Mucosa of gallbladder (tissue), 1 donor: ENCODE data around the gene VPS26B. TPM values are rescaled to one million over a fixed set of nuclear protein-coding genes. Genes with fewer than 3 reads are reported as not detected.

Source experiments
- DNase-seq: peaks from one replicate; pipeline ENCODE4 v3.0.0-alpha.2; 2020; ENCODE audit warnings: low spot score
- total RNA-seq: library from RNA; stranded (reverse); gene quantifications from one replicate; pipeline ENCODE4 v1.2.1, GENCODE V29; 2021
- donor health status: DM: no; HTN: no; CAD: no.

Gene VPS26B
- total RNA-seq, 1 donor from 2014 or later: 54.8 TPM

GRCh38 chr11:134257101-134257500 lies 32.6 kb downstream of the VPS26B start:
- DNase-seq: no peak

DNA sequence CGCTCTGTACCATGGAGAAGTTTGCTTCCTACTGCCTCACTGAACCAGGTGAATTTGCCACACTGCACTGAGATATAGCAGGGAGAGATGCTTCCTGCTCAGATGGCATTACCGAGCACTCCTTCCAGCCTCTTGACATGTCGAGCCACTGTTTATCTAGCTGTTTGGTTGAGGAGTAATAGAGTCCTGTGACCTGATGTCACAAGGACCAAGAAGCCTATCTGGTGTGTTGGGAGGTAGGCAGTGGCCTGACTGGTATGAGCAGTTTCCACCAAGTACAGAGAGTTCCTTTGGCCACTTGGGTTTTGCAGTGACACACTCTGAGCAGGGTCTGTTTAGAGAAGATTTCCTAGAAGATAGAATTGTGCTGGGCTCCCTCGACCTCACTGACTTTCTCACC lies 34.1 kb downstream of the VPS26B start:
- DNase-seq: no peak

GRCh38 chr11:134260503-134260902 lies 36.0 kb downstream of the VPS26B start:
- no peak for DNase-seq

DNA sequence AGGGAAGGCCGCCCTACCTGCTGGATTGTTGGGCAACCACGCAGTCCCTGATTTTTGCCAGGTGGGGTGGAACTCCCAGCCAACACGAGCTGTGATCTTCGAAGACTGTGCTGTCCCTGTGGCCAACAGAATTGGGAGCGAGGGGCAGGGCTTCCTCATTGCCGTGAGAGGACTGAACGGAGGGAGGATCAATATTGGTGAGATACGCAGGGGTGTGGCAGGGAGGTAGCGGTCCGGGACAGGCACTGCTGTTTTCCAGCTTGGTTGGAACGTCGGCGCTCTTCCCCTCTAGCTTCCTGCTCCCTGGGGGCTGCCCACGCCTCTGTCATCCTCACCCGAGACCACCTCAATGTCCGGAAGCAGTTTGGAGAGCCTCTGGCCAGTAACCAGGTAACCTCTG lies 36.5 kb downstream of the VPS26B start:
- no peak for DNase-seq

- no peak for DNase-seq
Observed at GRCh38 chr11:134261626-134262488, 37.4 kb downstream of the VPS26B start.

- no peak for DNase-seq
Observed at GRCh38 chr11:134264966-134265764, 40.7 kb downstream of the VPS26B start.

DNA sequence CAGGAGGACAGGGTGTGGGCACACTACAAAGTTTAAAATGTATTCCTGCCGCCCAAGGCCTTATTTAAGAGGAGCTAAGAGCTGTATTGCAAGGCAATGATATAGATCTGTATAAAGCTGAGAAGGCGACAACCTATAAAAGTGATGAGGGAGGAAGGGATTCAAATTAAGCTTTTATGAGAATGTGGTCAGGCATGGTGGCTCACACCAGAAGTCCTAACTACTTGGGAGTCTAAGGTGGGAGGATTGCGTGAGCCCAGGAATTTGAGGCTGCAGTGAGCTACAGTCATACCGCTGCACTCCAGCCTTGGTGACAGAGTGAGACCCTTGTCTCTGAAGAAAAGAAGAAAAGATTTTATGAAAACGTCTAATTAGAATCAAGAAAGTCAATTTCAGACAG lies 42.0 kb downstream of the VPS26B start:
- DNase-seq: no peak

DNA sequence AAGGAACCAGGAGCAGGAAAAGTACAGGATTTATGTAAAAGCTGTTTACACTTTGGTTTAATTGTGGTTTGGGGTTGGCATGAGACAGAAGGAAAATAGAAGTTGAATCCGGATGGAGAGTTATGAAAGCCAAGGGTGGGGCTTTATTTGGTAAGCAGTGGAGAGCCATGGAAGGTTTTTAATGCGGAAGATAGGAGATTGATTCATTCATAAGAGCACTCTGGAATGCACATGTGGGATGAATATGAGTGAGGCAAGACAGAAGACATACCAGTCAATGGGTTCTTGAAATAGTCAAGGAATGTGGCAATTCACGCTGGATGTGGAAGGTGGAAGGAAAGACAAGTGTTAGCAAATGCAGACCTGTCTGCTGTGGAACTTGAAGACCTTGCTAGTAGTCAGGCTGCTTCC lies 42.4 kb downstream of the VPS26B start:
- no peak for DNase-seq

DNA sequence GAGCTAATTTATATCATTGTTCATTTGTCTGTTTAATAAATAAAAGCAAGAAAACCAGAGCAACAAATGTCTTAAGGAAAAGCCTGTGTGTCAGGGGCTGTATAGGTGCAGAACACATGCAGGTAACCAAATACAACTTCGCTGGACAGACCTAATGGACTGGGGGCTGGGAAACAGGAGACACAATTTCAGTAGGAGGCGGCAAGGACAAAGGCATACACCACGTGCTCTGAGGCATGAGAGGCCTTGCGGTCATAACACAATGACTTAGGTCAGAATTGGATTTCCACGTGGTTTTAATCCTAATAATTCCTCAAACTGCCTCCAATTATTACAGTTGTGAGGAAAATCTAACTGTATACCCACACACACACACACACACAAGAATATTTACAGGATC lies 43.0 kb downstream of the VPS26B start:
- DNase-seq: no peak

- DNase-seq: no peak
Observed at GRCh38 chr11:134267966-134268365, 43.5 kb downstream of the VPS26B start.

- DNase-seq: no peak
Observed at GRCh38 chr11:134270250-134270714, 45.8 kb downstream of the VPS26B start.

DNA sequence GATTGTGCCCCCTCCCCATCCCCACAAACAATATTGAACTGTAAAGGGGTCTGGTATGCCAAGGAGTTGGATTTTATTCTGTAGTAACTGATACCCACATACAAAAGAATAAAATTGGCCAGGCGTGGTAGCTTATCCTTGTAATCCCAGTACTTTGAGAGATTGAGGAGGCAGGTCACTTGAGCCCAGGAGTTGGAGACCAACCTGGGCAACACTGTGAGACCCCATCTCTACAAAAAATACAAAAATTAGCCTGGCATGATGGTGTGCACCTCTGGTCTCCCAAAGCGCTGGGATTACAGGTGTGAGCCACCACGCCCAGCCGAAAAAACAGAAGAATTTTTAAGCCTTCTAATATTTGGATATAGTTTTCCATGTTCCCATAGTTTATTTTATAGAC lies 47.5 kb downstream of the VPS26B start:
- no peak for DNase-seq

DNA sequence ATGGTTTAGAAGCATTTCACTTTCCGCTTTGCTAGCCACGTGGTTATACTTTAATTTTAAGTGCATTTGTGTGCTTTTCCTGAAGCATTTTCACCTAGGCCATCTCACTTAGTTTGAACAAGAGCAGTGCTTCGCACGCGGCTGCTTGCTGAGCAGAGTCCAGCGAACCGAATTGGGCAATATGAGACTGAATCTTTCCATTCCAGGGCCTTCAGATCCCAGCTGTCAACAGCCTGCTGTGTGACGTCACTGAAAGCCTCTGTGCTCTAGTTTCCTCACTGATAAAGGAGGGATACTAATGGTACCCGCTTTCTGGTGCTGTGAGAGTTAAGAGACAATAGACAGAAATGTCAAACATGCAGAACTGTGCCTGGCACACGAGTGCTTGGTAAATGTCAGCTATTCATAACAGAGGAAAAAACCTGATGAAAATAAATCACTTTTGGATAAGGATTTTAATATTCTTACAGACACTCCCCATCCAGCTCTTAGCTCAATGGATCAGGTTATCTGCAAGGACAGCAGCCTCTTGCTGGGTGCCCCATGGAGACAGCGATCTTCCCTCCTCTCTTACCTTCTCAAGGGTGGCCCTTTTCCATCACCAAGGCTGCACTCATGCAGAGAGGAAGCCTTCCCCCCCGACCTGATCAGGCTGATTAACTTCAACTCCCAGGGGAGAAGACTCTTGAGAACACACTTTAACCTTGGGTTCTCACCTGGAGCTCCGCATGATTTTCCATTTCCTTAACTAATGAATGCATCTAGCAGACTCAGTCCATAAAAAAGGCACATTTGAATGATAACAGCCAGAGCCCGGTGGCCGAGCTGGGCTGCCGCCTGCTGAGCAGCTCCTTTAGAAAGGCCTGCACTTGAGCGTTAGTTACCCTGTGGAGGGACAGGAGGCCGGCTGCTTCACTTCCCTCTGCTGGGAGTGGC lies 48.2 kb downstream of the VPS26B start:
- no peak for DNase-seq

DNA sequence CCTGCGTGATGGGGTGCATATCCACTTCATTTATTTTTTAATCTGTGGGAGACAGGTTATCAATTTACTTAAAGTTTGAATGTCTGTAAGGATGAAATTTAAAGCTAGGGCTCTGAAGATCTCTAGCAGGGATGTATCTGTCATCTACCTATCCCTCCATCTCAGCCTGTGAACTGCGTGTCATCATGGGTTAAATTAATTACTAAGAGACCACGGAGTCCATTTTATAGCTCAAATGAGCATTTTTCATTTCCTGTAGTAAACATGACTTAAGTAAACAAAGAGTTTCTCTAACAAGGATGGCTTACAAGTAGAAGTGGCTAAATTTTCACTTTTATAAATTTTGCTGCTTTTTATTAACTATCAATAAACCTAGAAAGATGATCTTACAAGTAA lies 48.8 kb downstream of the VPS26B start:
- DNase-seq: no peak

- DNase-seq: no peak
Observed at GRCh38 chr11:134275188-134275533, 50.7 kb downstream of the VPS26B start.

DNA sequence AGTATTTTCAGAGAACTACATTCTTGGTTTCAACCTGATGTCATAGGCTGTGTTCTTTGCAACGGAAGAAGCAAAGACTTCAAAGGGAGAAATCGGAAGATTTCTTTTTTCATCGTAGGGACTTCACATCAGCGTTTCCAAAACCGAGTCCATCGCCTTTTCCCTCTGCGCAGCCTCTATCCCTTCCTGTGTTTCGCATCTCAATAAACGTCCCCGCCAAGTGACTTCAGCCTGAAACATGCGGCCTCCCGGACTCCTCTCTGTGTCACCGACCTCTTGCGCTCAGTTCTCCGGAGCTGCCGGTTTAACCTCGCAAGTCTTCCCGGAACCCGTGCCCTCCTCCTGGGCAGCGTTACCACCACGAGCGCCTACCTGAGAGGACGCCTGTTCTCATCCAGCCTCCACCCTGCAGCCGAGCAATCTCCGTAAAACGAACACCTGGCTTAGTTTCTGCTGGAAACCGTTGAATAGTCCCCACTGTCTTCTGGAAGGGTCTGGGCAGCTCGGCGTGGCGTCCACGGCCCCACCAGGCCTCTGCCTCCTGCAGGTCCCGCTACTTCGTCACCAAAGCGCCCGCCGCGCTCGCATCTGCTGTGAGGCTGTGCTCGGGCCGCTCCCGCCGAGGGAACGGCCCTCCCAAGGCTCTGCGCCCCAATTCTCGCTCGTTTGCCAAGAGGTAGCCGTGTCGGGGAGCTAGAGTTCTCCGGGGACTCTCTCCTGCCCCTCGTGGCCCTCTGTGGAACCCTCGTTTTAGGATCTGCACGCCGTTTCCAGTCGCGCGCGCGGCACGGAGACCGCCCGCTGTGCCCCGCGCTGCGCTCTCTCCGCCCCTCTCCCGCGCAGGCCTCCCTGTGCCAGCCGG lies 51.3 kb downstream of the VPS26B start, which contains the start of gene GLB1L3:
TSS of gene GLB1L3 (plus strand) at position 846 of the 862 bp plus-strand sequence. CDS start 362 bp downstream, outside the sequence.
- DNase-seq: no peak

DNA sequence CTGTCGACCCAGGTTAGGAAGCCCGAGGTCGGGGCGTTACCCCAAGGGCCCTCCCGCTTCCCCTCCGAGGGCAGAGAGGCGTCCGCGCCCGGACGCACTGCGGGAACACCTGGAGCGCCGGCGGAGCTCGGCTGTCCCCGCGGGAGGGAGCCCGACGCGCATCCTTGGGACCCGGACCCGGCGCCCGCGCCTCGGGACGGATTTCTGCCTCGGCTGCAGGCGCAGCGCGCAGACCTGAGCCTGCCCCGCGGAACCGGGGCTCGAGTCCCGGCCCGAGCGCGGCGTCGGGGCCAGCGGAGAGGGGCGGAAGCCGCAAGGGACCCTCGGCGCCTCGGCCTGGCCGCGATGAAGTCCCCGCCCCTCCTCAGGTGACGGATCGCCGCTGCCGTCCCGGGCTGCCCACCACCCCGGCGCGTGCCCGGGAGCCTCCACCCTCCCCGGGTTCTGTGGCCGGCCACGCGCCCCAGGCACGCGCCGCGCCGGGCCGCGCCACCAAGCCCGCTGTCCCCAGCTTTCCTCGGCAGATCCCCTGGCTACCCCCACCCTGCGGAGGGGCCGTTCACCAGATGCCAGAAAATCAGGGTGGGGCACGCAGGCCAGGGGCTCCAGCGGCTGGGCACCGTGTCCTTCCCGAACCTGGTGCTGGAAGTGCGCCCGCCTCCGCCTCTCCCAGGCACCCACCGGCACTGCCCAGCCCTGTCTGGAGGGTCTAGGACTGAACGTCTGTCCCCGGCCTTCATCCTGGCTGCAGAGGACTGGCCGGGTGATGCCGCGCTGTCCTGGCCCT lies 52.1 kb downstream of the VPS26B start:
- DNase-seq: no peak

- DNase-seq: peak; percentile 6
Observed at GRCh38 chr11:134277183-134278001, 52.9 kb downstream of the VPS26B start.

DNA sequence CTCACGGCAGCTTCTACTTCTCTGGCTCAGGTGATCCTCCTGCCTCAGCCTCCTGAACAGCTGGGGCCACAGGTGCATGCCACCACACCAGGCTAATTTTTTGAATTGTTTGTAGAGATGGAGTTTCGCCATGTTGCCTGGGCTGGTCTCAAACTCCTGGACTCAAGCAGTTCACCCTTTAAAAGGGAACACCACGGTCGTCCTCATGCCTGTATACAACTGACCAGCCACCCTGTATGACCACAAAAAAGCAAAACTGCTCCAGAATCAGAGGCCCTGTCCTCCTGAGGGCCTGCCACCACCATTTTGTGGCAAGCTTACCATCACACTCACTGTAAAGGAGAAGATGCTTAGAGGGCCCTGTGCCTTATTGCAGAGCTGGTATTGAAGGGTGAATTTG lies 53.9 kb downstream of the VPS26B start:
- no peak for DNase-seq
